ENCODE data around the gene ETV6.

DNA sequence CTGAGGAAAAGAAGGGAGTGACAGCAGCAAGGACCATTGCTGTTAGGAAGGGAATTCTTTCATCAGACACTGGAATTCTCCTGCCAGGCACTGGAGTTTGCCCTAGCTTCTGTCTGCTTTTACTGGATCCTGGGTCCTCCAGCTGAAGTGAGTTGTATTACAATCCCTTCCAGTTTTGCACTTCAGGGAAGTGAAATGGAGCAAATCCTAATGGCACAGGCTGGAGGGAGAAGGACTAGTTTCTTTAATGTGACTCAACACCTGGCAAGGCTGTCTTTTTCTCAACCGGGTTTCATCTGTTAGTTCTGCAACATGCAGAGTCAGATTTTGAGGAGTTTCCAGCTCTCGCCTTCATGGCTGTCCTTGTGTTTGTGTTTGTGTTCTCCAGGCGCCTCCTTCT is 45.8 kb downstream of the ETV6 start:
- TF ChIP-seq, protein P1, sequence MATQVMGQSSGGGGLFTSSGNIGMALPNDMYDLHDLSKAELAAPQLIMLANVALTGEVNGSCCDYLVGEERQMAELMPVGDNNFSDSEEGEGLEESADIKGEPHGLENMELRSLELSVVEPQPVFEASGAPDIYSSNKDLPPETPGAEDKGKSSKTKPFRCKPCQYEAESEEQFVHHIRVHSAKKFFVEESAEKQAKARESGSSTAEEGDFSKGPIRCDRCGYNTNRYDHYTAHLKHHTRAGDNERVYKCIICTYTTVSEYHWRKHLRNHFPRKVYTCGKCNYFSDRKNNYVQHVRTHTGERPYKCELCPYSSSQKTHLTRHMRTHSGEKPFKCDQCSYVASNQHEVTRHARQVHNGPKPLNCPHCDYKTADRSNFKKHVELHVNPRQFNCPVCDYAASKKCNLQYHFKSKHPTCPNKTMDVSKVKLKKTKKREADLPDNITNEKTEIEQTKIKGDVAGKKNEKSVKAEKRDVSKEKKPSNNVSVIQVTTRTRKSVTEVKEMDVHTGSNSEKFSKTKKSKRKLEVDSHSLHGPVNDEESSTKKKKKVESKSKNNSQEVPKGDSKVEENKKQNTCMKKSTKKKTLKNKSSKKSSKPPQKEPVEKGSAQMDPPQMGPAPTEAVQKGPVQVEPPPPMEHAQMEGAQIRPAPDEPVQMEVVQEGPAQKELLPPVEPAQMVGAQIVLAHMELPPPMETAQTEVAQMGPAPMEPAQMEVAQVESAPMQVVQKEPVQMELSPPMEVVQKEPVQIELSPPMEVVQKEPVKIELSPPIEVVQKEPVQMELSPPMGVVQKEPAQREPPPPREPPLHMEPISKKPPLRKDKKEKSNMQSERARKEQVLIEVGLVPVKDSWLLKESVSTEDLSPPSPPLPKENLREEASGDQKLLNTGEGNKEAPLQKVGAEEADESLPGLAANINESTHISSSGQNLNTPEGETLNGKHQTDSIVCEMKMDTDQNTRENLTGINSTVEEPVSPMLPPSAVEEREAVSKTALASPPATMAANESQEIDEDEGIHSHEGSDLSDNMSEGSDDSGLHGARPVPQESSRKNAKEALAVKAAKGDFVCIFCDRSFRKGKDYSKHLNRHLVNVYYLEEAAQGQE (IDR thresholded peaks at IDR 0.05; ENCODE audit: insufficient read depth in 1 of 2, low read depth in 2 of 2, low read length in 2 of 2), result no peak
- no peak for TF ChIP-seq POLR2AphosphoS5 (IDR thresholded peaks at IDR 0.05; ENCODE audit: low read depth, low read length)
- no peak for TF ChIP-seq TAF1 (IDR thresholded peaks at IDR 0.05; ENCODE audit: borderline replicate concordance, insufficient read depth, low read length)
- no peak for TF ChIP-seq FOXP2 (optimal IDR thresholded peaks at IDR 0.05; ENCODE audit: borderline replicate concordance, extremely low read depth, extremely low read length, insufficient read depth)
